TTC549 (cell line): ENCODE results near the gene OSBPL2.

Experiments
- FAIRE-seq: peaks from 2 replicates; lab custom pipeline; 2012; peaks lifted over from hg19 to GRCh38; lab: Jason Lieb, UNC

Gene OSBPL2

GRCh38 chr20:62222266-62222850 is 16.0 kb upstream of the OSBPL2 start:
- FAIRE-seq: no peak

GRCh38 chr20:62222972-62223371 is 15.3 kb upstream of the OSBPL2 start:
- no peak for FAIRE-seq

- FAIRE-seq: no peak
Observed at GRCh38 chr20:62223571-62223970, 14.8 kb upstream of the OSBPL2 start.

- no peak for FAIRE-seq
Observed at GRCh38 chr20:62224113-62224855, 14.0 kb upstream of the OSBPL2 start.

- FAIRE-seq: no peak
Observed at GRCh38 chr20:62225026-62225425, 13.3 kb upstream of the OSBPL2 start.

- no peak for FAIRE-seq
Observed at GRCh38 chr20:62225820-62226635, 12.3 kb upstream of the OSBPL2 start.

- no peak for FAIRE-seq
Observed at GRCh38 chr20:62226707-62227590, 11.4 kb upstream of the OSBPL2 start.

GRCh38 chr20:62227591-62227976 is 10.7 kb upstream of the OSBPL2 start:
- no peak for FAIRE-seq

GRCh38 chr20:62227977-62228958 is 10.1 kb upstream of the OSBPL2 start:
- FAIRE-seq: no peak

GRCh38 chr20:62228982-62229545 is 9.3 kb upstream of the OSBPL2 start:
- no peak for FAIRE-seq

GRCh38 chr20:62229667-62230066 is 8.7 kb upstream of the OSBPL2 start:
- no peak for FAIRE-seq

- FAIRE-seq: no peak
Observed at GRCh38 chr20:62230276-62230675, 8.0 kb upstream of the OSBPL2 start.

GRCh38 chr20:62230696-62231095 is 7.6 kb upstream of the OSBPL2 start:
- no peak for FAIRE-seq

GRCh38 chr20:62231292-62231691 is 7.0 kb upstream of the OSBPL2 start:
- no peak for FAIRE-seq

- no peak for FAIRE-seq
Observed at GRCh38 chr20:62232194-62232593, 6.1 kb upstream of the OSBPL2 start.

- FAIRE-seq: no peak
Observed at GRCh38 chr20:62232770-62233645, 5.3 kb upstream of the OSBPL2 start.

GRCh38 chr20:62233684-62234083 is 4.6 kb upstream of the OSBPL2 start:
- FAIRE-seq: no peak

- no peak for FAIRE-seq
Observed at GRCh38 chr20:62234339-62234738, 4.0 kb upstream of the OSBPL2 start.

GRCh38 chr20:62235001-62235776 is 3.1 kb upstream of the OSBPL2 start:
- no peak for FAIRE-seq
